GM19455 (cell line): Measurements from ENCODE around the gene STK25.

Experiments used
- ATAC-seq: cut with Tn5 transposase; IDR thresholded peaks from one replicate; pipeline ENCODE4 v1.9.1; 2021; ENCODE audit not compliant: unreplicated experiment

Gene STK25

DNA sequence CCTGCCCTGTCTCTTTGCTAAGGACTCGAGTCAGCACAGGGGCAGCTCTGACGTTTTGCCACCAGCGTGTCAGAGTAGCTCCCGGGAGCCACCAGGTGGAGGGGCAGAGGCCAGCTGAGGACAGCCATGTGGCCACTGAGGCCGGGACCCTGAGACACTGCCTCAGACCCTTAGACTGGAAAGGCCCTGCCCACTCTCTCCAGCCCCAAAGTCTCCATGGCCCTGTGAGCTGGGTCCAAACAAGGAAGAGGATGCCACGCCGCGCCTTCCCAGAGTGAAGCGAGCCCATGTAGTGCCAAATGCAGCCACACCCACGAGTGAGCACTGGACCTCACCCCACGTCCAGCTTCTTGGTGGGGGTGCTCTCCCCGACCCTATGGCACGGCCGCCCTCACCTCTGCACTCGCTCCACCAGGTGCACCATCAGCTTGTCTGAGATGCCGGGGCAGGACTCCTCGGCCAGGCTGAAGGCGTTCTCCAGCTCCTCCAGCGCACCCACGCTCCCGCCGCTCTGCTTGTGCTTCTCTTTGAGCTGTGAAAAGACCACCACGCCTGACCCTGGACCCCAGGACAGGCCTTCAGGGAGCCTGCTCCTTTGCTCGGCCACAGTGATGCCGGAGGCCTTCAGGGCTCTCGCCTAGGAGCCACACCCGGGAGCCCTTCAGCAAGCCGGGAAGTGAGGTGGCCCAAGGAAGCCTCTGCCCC, 12.2 kb downstream of the STK25 start:
- no peak for ATAC-seq

DNA sequence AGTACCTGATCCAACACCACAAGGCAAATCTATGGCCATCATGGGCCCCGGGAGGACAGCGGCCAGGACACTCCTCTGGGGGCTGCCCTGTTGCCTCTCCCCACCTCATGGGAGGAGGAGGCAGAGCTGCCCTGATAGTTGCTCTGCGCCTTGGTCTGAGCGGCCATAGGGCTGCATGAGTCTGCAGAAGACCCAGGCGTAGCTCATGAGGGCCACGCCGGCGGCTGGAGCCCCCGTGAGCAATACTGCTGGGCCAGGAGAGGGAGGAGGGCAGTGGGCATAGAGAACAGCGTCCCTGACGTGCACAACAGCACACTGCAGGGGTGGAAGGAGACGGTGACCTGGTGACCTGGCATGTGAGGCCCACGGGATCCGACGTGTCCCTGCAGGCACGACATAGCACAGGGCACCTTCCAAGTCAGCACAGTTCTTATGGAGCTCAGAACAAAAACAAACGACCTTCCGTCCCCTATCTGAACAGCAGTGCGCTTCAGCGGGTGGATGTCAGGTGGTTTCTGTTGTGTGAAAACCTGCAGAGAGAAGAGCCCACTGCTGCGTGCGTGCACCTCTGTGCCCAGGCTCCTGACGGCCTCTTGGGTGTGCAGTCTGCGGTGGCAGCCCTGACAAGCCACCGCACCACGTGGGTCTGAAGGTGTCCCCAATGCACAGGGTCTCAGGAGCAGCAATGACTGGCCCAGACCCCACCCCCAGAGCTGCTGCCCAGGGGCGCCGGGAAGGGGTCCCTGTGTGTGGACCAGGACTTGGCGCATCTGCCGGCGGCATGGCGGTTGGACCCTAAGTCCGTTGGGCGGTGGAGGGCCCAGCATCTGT, 13.0 kb downstream of the STK25 start:
- no peak for ATAC-seq

DNA sequence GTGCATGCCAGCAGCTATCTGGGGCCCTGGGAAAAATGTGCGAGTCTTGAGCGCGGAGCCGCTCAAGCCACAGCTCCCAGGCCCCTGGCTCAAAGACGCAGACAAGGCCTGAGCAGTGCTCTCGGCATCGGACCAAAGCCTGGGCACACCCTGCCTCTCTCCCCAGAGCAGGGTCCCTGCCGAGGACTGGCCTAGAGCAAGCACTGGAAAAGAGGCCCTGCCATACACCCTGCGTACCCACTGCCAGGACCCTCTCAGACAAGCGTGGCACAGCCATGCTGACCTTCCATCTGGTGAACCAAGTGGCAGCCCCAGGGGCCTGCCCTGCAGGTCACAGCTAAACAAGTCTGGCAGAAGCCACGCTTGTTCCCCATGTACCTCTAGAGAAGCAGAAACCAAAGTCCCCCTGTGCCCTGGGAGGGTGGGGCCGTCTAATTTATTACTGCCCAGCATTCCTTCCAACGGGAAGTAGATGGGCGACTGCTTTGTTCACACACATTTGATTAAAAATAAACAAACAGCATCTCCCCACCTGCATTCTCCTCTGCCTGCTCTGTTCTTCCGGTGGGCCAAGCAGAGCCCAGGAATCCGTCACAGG, 14.0 kb downstream of the STK25 start:
- no peak for ATAC-seq

DNA sequence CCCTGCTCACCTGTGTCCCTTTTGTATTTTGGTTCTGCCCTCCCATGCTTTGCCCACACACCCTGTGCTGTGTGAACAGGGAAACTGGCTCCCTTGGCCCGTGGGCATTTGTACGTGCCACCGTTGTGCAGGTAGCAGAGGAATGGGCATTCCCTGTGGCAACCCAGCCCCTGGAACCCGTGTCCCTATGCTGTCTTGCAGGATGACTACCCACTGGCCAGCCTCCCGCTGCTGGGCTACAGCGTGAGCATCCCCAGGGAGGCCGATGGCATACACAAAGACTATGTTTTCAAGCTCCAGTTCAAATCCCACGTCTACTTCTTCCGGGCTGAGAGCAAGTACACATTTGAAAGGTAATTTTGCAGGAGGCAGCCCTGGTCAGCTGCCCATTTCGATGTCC, 15.3 kb downstream of the STK25 start:
- no peak for ATAC-seq

DNA sequence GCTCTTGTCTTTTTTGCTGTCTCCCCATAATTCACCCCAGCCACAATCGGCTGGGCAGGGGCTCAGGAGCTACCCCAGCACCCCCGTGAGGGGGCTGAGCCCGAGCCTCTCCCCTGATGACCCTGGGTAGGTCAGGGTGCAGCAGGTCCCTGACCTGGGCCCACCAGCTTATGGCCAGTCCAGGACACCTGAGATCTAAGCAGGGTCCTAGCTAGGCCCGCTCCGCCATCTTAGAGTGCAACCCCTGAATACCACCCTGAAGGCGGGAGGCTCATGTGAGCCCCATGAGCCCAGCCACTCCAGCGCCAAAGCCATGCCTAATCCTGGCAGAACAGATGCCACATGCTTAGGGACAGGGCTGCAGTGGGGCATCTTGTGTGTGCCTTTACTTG, 16.2 kb downstream of the STK25 start:
- ATAC-seq: no peak

DNA sequence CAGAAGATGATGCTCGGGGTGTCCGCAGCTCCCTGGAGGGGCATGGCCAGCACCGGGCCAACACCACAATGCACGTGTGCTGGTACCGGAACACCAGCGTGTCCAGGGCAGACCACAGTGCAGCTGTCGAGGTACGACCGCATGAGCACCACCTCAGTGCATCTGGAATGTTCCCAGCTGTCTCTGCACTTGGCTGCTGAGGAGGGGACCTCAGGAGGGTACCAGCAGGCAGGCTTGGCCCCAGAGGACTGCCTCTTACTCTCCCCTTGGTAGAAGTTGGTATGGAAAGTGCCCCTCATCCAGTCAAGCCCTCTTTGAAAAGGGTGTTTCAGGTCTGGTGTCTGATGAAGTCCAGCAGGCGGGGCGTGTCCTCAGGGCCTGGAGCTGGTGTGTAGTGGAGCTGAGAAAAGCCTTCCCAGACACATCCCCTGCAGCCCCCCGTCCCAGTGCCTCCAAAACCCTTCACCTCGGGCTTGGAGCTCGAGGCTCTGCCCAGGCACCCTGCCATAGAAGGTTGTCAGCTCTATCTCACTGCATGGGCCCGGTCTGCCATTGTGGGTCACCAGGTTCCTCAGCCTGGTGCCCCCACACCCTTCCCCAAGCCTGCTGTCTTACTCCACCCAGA, 16.7 kb downstream of the STK25 start:
- no peak for ATAC-seq

DNA sequence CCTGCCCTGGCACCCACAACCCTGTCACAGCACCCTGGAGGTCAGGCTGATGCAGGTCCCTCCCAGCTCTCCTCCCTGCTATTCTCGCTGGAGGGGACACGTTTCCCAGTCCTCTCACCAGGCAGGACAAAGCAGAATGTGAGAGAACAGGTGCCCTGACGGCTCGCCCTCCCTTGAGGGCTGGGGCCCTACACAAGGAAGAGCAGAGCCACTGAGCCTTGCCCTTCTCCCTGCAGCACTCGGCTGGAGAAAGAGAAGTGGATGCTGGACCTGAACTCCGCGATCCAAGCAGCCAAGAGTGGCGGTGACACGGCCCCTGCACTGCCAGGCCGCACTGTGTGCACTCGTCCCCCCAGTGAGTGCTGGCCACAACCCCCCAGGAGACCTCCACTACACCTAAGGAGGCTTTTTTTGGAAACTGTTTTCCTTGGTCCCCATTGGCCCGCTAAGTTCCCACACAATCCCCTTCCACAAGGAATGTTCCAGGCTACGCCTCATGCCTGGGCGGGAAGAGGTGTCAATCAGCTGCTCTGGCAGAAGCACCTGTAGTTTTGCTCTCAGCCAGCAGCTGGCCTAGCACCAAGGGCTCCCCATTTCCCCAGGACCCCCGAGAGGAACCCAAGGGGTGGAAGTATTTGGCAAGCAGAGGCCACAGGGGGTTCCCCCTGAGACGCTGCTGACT, 17.4 kb downstream of the STK25 start:
- ATAC-seq: no peak

DNA sequence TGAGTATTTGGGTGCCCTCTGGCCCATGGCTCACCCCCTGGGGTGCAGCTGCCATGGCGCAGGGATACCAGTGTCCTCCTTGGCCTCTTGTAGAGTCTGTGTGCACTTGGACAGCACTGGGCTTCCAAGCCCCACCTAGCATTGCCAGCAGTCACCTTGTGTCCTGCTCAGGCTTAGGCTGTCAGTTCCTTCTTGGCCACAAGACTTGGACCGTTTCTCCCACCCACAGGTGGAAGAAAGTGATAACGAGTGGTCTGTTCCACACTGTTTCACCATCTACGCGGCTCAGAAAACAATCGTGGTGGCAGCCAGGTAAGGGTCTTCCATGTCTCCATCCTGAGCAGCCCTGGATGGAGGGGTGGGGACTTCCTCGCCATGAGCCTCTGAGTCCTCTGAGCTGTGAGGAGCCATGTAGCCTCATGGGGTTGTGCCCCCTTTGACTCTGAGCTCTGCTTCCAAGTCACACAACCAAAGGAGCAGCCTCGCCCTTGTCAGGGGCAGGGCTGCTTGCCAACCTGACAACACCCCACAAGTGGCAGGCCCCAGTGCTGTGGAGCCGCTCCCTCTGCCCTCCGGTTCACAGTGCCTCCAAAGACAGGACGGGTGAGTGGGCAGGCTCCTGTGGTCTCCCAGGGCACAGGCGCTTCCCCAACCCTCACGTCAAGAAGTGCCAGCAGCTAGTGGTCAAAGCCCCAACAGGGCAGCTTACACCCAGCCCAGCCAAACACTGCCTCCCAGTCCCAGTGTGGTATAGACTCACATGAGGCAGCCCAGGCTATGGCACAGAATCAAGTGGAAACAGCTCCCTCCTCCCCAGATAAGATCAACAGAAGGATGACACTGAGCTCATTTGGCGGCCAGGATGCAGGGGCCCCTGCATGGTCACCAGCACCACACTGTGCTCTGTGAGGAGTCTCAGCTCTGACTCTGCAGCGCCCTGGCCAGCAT, 18.4 kb downstream of the STK25 start:
- ATAC-seq: no peak

DNA sequence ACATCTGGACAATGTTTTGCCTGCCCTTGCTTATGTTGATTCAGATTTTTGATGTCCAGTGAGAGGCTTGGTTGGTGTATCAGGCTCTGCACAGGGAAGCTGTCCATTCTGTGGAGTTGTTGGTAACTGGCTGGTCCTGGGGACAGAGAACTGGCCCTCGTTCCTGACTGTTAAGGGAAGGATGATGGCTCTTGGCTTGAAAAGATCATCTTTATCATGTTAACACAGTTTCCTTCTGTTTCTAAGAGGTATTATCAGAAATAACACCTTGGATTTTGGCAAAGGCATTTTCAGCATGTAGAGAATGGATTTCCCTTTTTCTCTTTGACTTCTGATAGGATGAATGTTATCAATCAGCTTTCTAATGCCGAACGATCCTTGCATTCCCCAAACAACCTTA, 19.3 kb downstream of the STK25 start:
- ATAC-seq: no peak

DNA sequence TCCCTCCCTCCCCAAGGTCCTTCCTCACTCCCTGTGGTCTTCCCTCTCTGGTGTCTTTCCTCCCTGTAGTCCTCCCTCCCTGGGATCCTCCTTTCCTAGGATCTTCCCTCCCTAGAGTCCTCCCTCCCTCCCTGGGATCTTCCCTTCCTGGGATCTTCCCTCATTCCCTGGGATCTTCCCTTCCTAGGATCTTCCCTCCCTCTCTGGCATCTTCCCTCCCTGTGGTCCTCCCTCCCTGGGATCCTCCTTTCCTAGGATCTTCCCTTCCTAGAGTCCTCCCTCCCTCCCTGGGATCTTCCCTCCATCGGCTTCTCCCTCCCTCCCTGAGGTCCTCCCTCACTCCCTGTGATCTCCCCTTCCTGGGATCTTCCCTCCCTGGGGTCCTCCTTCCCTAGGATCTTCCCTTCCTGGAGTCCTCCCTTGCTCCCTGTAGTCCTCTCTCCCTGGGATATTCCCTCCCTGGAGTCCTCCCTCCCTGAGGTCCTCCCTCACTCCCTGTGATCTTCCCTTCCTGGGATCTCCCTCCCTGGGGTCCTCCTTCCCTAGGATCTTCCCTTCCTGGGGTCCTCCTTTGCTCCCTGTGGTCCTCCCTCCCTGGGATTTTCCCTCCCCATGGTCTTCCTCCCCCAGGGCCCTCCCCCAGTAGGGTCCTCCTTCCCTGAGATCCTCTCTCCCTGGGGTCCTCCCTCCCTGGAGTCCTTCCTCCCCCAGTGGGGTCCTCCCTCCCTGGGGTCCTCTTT, 23.0 kb downstream of the STK25 start:
- no peak for ATAC-seq

DNA sequence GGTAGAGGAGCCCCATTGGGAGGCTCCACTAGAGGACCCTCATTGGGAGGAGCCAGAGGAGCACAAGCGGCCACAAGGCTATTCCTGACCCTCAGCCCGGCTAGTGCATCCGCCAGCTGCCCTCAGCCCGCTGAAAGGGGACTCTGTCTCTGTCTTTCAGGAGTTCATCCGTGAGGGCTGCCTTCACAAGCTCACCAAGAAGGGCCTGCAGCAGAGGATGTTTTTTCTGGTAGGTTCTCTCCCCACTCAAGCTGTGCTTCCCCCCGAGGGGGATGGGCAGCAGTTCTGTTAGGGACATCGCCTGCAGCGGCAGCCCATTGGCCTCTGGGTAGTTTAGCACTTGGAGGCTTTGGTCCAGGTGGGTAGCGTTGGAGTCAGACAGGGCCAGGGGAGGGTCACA, 25.1 kb downstream of the STK25 start:
- ATAC-seq: no peak

DNA sequence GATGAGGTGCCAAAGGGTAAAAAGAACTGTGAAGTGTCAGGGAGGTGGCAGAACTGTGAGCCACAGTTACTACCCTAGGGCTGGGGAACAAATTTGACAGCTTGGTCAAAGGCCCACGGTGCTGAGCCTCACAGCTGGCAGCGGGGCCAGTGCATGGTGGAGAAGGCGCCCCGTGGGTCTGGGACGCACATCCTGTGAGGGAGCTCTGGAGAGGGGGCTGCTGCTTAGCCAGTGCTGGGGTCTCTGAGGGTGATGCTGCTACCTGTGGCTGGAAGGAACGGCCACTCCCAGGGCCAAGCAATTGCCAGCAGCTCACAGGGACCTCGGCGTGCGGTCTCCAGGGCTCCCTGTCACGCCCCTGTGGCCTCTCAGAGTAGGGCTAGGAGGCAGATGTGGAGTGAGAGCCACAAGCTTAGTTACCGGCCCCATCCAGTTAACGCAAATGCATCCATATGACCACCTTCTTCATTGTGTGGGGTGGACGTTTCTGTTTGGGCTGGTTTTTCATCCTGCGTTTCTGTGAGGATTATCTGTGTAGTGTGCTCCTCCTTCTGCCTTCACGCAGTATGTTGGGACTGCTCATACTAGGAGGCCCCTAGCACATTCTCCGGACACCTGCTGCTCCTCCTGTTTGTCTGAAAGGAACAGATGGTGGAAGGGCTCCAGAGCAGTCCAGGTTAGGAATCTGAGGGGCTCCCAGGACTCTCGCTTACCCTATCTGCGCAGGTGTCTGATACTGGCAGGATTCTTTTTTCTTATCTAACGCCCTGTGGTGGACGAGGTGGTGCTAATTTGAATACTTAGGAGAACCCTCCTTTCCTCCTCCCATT, 26.0 kb downstream of the STK25 start:
- ATAC-seq: no peak

DNA sequence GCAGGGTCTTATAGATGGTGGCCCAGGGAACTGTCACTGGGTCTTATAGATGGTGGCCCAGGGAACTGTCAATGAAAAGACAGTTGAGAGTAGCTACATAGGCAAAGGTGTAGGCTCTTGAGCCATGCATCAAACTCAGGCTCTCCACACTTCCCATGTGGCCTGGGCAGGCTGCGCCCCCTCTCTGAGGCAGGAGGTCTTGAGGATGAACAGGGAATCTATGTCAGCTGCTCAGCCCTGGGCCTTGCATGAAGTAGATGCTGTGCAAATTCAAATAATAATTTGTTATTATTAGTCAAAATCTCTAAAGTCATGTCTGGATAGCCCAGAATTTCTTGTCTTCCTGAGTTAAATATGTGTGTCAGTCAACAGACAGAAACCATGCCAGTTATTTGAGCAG, 26.7 kb downstream of the STK25 start:
- ATAC-seq: no peak

DNA sequence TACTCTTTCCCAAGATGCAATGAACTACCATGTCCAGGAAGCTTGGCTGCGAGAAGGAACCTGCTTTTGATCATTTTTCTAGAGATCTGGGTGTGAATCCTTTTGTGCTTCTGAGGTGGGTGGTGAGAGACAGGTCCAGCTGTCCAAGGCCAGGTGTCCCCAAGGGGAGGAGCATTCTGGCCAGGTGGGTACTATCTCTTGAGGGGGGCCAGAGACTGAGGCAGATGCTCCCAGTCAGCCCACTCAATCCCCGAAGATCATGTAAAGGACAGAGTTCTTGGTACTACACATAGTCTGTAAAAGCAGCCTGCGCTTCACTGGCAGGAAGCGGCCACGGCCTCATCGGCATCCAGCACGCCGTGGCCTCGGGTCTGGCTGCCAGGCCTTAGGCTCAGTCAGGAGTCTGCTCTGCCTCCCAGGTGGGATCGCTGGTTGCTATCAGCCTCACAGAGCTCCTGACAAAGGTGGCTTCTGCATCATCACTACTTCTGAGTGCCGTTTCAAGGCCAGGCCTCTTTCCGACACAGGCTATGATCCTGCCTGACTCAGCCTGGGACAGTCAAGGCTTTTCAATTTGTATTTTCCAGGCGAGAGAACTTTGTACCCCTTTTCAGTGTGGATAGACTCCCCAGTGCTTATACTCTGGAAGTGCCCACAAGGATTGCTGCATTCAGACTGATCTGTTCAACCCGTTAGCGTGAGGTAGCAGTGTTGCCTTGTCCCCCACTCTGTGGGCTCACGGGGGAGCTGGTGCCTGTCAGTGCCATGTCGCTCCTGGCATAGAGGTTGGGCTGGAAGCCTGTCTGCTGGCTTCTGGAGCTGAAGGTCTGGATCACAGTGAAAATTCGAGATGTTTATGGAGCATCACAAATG, 29.1 kb downstream of the STK25 start:
- no peak for ATAC-seq

DNA sequence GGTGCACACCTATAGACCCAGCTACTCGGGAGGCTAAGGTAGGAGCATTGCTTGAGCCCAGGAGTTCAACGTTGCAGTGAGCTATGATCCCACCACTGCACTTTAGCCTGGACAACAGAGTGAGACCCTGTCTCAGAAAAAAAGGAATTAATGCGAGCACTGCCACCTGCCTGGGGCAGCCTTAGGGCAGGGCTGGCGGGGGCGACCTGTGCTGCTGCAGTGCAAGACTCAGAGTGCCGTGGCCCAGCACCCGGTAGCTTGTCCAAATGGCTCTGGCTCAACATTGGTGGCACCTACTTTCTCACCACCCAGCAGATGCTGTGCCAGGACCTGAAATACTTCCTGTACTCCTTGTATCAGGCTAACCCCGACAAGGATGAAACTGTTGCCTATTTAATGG, 30.2 kb downstream of the STK25 start:
- no peak for ATAC-seq

DNA sequence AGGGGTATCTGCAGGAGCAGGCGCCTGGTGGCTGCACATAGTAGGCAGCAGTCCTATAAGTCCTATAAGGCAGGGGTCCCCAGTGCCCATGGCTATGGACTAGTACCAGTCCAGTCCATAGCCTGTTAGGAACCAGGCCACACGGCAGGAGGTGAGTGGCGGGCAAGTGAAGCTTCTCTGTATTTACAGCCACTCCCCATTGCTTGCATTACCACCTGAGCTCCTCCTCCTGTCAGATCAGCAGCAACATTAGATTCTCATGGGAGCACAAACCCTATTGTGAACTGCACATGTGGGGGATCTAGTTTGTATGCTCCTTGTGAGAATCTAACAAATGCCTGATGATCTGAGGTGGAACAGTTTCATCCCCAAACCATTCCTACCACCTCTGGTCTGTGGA, 33.1 kb downstream of the STK25 start:
- ATAC-seq: no peak

DNA sequence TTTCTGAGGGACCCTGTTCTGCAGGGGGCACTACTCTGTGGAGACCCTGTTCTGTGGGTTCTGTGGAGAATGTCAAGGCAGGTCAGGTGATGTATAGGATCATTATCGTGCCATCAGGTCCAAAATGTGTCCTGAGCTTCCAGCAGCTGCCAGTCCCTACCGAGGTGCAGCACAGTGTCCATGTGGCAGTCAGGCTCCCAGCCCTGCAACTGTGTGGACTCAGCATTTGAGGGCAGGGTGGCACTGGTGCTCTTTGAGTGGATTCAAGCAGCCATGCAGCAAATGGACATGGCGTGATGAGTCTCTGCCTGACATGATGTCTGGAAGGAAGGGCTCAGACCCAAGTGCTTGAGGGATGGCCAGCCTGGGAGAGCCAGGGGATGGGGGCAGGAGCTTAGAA, 35.0 kb downstream of the STK25 start:
- ATAC-seq: no peak

DNA sequence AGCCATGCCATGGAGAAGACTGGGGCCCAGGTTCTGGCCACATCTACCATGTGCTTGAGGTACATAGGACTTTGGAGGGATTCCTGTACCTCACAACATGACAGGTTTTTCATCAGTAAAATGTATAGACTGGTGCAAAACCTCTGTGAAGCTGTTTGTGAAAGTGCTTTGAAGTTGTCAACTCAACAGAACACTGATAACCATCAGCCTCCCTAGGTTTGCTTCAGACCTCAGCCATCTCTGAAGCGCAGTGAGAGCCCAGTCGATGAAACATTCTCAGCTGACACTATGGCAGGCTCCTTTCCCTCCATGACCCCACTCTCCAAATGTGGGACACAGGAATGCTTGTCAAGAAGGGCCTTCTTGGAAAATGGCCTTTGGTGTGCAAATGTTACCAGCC, 38.6 kb downstream of the STK25 start:
- ATAC-seq: no peak
